Neural cell (in vitro differentiated cells): ENCODE measurements around the gene ZNF557. TPM values are rescaled to one million over a fixed set of nuclear protein-coding genes. Genes with fewer than 3 reads are reported as not detected.

Experiments used
- H2AFZ ChIP-seq: fragments of 200-600, 300-800 bp; sonication (generic), shearing (Covaris generic); 2 replicates; pipeline ENCODE4 v1.6.0; 2014; ENCODE audit warnings: low read depth, mild to moderate bottlenecking, antibody characterized with exemption, low read length, moderate library complexity
- H3F3A ChIP-seq: fragments of 200-600 bp; shearing (Covaris generic); 2 replicates; pipeline ENCODE4 v1.6.1; 2016; ENCODE audit warnings: mild to moderate bottlenecking, moderate library complexity, mixed read lengths, antibody characterized with exemption, low read length; ENCODE audit not compliant: insufficient read depth, poor library complexity, severe bottlenecking
- H3K27ac ChIP-seq: fragments of 200-600, 300-800 bp; sonication (generic), shearing (Covaris generic); 2 replicates; pipeline ENCODE4 v1.5.1; 2014; ENCODE audit warnings: mild to moderate bottlenecking, low read length, moderate library complexity
- H3K27me3 ChIP-seq: fragments of 300-800, 200-600 bp; sonication (generic), shearing (Covaris generic); 2 replicates; pipeline ENCODE4 v1.6.0; 2014; ENCODE audit warnings: mild to moderate bottlenecking, low read depth, low read length, moderate library complexity; ENCODE audit not compliant: insufficient read depth
- H3K36me3 ChIP-seq: fragments of 300-800, 200-600 bp; sonication (generic), shearing (Covaris generic); 2 replicates; pipeline ENCODE4 v1.5.1; 2014; ENCODE audit warnings: mild to moderate bottlenecking, antibody characterized with exemption, low read length, moderate library complexity; ENCODE audit not compliant: insufficient read depth
- H3K4me2 ChIP-seq: fragments of 300-800, 200-600 bp; sonication (generic), shearing (Covaris generic); 2 replicates; pipeline ENCODE4 v1.6.0; 2014; ENCODE audit warnings: mild to moderate bottlenecking, low read length
- H3K4me3 ChIP-seq: fragments of 300-800, 200-600 bp; sonication (generic), shearing (Covaris generic); 2 replicates; pipeline ENCODE4 v1.5.1; 2014; ENCODE audit warnings: mild to moderate bottlenecking, low read length, moderate library complexity
- H3K79me2 ChIP-seq: fragments of 200-600 bp; shearing (Covaris generic); replicated peaks from 2 replicates; pipeline ENCODE4 v1.6.0; 2014; ENCODE audit warnings: mild to moderate bottlenecking, low read length, moderate library complexity; ENCODE audit not compliant: insufficient read depth
- H3K9ac ChIP-seq: fragments of 300-800, 200-600 bp; sonication (generic), shearing (Covaris generic); 2 replicates; pipeline ENCODE4 v1.6.1; 2016; ENCODE audit warnings: mild to moderate bottlenecking, low read length, mixed read lengths
- H3K9me2 ChIP-seq: fragments of 200-600 bp; shearing (Covaris generic); 2 replicates; pipeline ENCODE4 v1.6.1; 2016; ENCODE audit warnings: mild to moderate bottlenecking, low read length, mixed read lengths; ENCODE audit not compliant: insufficient read depth
- H3K9me3 ChIP-seq: fragments of 200-600, 300-800 bp; sonication (generic), shearing (Covaris generic); 2 replicates; pipeline ENCODE4 v1.6.1; 2016; ENCODE audit warnings: mild to moderate bottlenecking, mixed run types, low read length, moderate library complexity, mixed read lengths
- H4K20me1 ChIP-seq: fragments of 200-600 bp; shearing (Covaris generic); 2 replicates; pipeline ENCODE4 v1.6.1; 2016; ENCODE audit warnings: mild to moderate bottlenecking, mixed run types; ENCODE audit not compliant: insufficient read depth
- CTCF ChIP-seq: fragments of 450-650 bp; IDR thresholded peaks from 2 replicates; pipeline ENCODE4 v1.5.1; 2014; ENCODE audit warnings: antibody characterized with exemption, mild to moderate bottlenecking, moderate library complexity; ENCODE audit not compliant: poor library complexity, severe bottlenecking
- EP300 ChIP-seq: fragments of 450-650 bp; conservative IDR thresholded peaks from 2 replicates; pipeline ENCODE4 v1.6.1; 2014; ENCODE audit warnings: antibody characterized with exemption, mild to moderate bottlenecking, moderate library complexity; ENCODE audit not compliant: poor library complexity, severe bottlenecking
- EZH2 ChIP-seq: fragments of 200-600, 300-800 bp; shearing (Covaris generic), sonication (generic); IDR thresholded peaks from 2 replicates; pipeline ENCODE4 v1.6.1; 2014; ENCODE audit warnings: antibody characterized with exemption, low read length, borderline replicate concordance, mild to moderate bottlenecking; ENCODE audit not compliant: insufficient read depth, poor library complexity, severe bottlenecking
- MXI1 ChIP-seq: fragments of 450-650 bp; conservative IDR thresholded peaks from 2 replicates; pipeline ENCODE4 v1.6.1; 2014; ENCODE audit warnings: antibody characterized with exemption, mild to moderate bottlenecking; ENCODE audit not compliant: poor library complexity, severe bottlenecking
- POLR2AphosphoS5 ChIP-seq: IDR thresholded peaks from 2 replicates; pipeline ENCODE4 v1.6.1; 2012
- RAD21 ChIP-seq: fragments of 450-650 bp; conservative IDR thresholded peaks from 2 replicates; pipeline ENCODE4 v1.6.1; 2014; ENCODE audit warnings: antibody characterized with exemption, mild to moderate bottlenecking, moderate library complexity
- REST ChIP-seq: IDR thresholded peaks from 2 replicates; pipeline ENCODE4 v1.6.1; 2012; ENCODE audit warnings: borderline replicate concordance
- SMC3 ChIP-seq: fragments of 450-650 bp; conservative IDR thresholded peaks from 2 replicates; pipeline ENCODE4 v1.6.1; 2014; ENCODE audit warnings: antibody characterized with exemption, mild to moderate bottlenecking, moderate library complexity; ENCODE audit not compliant: poor library complexity
- TAF1 ChIP-seq: IDR thresholded peaks from 2 replicates; pipeline ENCODE4 v1.6.1; 2012; ENCODE audit warnings: low read depth
- polyA plus RNA-seq: library from polyadenylated mRNA; depleted of rRNA; stranded (reverse); fragments of >200 nt; gene quantifications from 2 replicates; pipeline ENCODE4 v1.2.3, GENCODE V29; 2014

Gene ZNF557
- polyA plus RNA-seq, 1 donor from 2014 or later: 7.7 TPM

- peaks cover 26% of the 10 kb centered on the region for H3K36me3 ChIP-seq
These were observed 19.5 kb downstream of the ZNF557 start for GRCh38 chr19:7088999-7089398.

GRCh38 chr19:7098096-7098495, 28.6 kb downstream of the ZNF557 start:
- Histone ChIP-seq H3K79me2 (no peaks in the 10 kb centered on the region), H3K4me2 (peak overlapping the region; percentile 69), H3K9ac (peak overlapping the region; percentile 81), H3K4me3 (peak overlapping the region; percentile 71), H3F3A (no peaks in the 10 kb centered on the region), H3K36me3 (no peaks in the 10 kb centered on the region), H3K9me2 (no peaks in the 10 kb centered on the region), H3K9me3 (no peaks in the 10 kb centered on the region), H3K27me3 (no peaks in the 10 kb centered on the region), H2AFZ (no peak overlapping the region), H3K27ac (peak overlapping the region; percentile 94), H4K20me1 (no peaks in the 10 kb centered on the region)
- TF ChIP-seq SMC3 (no peak), MXI1 (no peak), POLR2AphosphoS5 (no peak), CTCF (no peak), EP300 (no peak), EZH2 (no peak), TAF1 (no peak)

More at GRCh38 chr19:7088999-7089398, 19.5 kb downstream of the ZNF557 start:
- Histone ChIP-seq H2AFZ (no peak overlapping the region), H3K9ac (no peak overlapping the region), H3K9me2 (no peaks in the 10 kb centered on the region), H3F3A (no peaks in the 10 kb centered on the region), H3K4me3 (no peak overlapping the region), H3K9me3 (peaks cover 14% of the 10 kb centered on the region), H3K4me2 (no peak overlapping the region), H3K27me3 (no peaks in the 10 kb centered on the region), H4K20me1 (no peaks in the 10 kb centered on the region), H3K27ac (no peak overlapping the region), H3K79me2 (no peaks in the 10 kb centered on the region)
- TF ChIP-seq EP300 (no peak), TAF1 (no peak), CTCF (no peak), SMC3 (no peak), MXI1 (no peak), POLR2AphosphoS5 (no peak), RAD21 (no peak), REST (no peak), EZH2 (no peak)
